IMR-90 (cell line): ENCODE results near the gene RNF186.

ENCODE experiments used
- CHD1 ChIP-seq: IDR thresholded peaks from 2 replicates; pipeline ENCODE4 v1.6.1; 2012; ENCODE audit warnings: low read depth, low read length, improper control_type of control experiment
- CTCF ChIP-seq: conservative IDR thresholded peaks from 2 replicates; pipeline ENCODE4 v1.5.1; 2012; ENCODE audit warnings: mild to moderate bottlenecking, low read depth, low read length, improper control_type of control experiment
- ELK1 ChIP-seq: fragments of 150-350 bp; IDR thresholded peaks from 2 replicates; pipeline ENCODE4 v1.6.1; 2016; ENCODE audit warnings: low read depth, mild to moderate bottlenecking, low read length, moderate library complexity, borderline replicate concordance
- FOS ChIP-seq: fragments of 150-350 bp; IDR thresholded peaks from 2 replicates; pipeline ENCODE4 v1.6.1; 2016; ENCODE audit warnings: low read depth, low read length
- POLR2A ChIP-seq: IDR thresholded peaks from 2 replicates; pipeline ENCODE4 v1.6.1; 2012; ENCODE audit warnings: mild to moderate bottlenecking, low read depth, low read length
- RCOR1 ChIP-seq: IDR thresholded peaks from 2 replicates; pipeline ENCODE4 v1.6.1; 2012; ENCODE audit warnings: mild to moderate bottlenecking, low read length, improper control_type of control experiment; ENCODE audit not compliant: insufficient replicate concordance
- RFX5 ChIP-seq: IDR thresholded peaks from 2 replicates; pipeline ENCODE4 v1.8.0; 2012; ENCODE audit warnings: low read depth, mild to moderate bottlenecking, low read length, moderate library complexity
- USF2 ChIP-seq: fragments of 150-350 bp; IDR thresholded peaks from 2 replicates; pipeline ENCODE4 v1.6.1; 2017; ENCODE audit warnings: mild to moderate bottlenecking, antibody characterized with exemption, low read length, low read depth

- TF ChIP-seq POLR2A (no peak), CTCF (no peak), USF2 (no peak), FOS (no peak), RCOR1 (no peak), RFX5 (no peak), CHD1 (no peak), ELK1 (no peak)
These were observed 43.8 kb upstream of the RNF186 start for GRCh38 chr1:19858893-19859292.
